HEK293 (cell line): Measurements from ENCODE around the gene HEMGN.
"Not testable (repeated sequence)": the region's sequence is repeated elsewhere in the genome, so short reads cannot be mapped to it uniquely, and the experiment has no call there.

Source experiments
- ATF2 ChIP-seq: fragments of 450-650 bp; formaldehyde crosslinking; IDR thresholded peaks from 2 replicates; pipeline ENCODE4 v1.5.1; 2016; ENCODE audit warnings: missing biosample characterization, missing genetic modification characterization, low read depth
- CTCF ChIP-seq: fragments of 450-650 bp; formaldehyde crosslinking; IDR thresholded peaks from 2 replicates; pipeline ENCODE4 v1.5.1; 2016; ENCODE audit warnings: missing biosample characterization, missing genetic modification characterization
- HOXA7 ChIP-seq: sonication (generic); formaldehyde crosslinking; IDR thresholded peaks from 2 replicates; pipeline ENCODE4 v1.8.1; 2022; ENCODE audit warnings: missing genetic modification reagents, borderline replicate concordance
- REPIN1 ChIP-seq: fragments of 450-650 bp; formaldehyde crosslinking; IDR thresholded peaks from 2 replicates; pipeline ENCODE4 v1.5.1; 2017; ENCODE audit warnings: missing biosample characterization, missing genetic modification characterization, low read depth
- TRIM28 ChIP-seq: IDR thresholded peaks from 2 replicates; pipeline ENCODE4 v1.6.1; 2011; ENCODE audit warnings: low read length, control low read depth, borderline replicate concordance
- ZBTB26 ChIP-seq: fragments of 450-650 bp; formaldehyde crosslinking; optimal IDR thresholded peaks from 2 replicates; pipeline ENCODE3; 2016; ENCODE audit warnings: missing biosample characterization, mild to moderate bottlenecking, missing genetic modification characterization
- ZNF311 ChIP-seq: fragments of 450-650 bp; formaldehyde crosslinking; IDR thresholded peaks from 2 replicates; pipeline ENCODE4 v1.5.1; 2017; ENCODE audit warnings: missing biosample characterization, missing genetic modification characterization, borderline replicate concordance
- ZNF626 ChIP-seq: fragments of 450-650 bp; sonication (Bioruptor Pico); formaldehyde crosslinking; IDR thresholded peaks from 2 replicates; pipeline ENCODE4 v1.5.1; 2018; ENCODE audit warnings: missing biosample characterization, missing genetic modification characterization, inconsistent platforms
- TF ChIP-seq, protein P1 (sequence below): fragments of 450-650 bp; formaldehyde crosslinking; IDR thresholded peaks from 2 replicates; pipeline ENCODE4 v1.5.1; 2016; ENCODE audit warnings: missing biosample characterization, missing genetic modification characterization, borderline replicate concordance

DNA sequence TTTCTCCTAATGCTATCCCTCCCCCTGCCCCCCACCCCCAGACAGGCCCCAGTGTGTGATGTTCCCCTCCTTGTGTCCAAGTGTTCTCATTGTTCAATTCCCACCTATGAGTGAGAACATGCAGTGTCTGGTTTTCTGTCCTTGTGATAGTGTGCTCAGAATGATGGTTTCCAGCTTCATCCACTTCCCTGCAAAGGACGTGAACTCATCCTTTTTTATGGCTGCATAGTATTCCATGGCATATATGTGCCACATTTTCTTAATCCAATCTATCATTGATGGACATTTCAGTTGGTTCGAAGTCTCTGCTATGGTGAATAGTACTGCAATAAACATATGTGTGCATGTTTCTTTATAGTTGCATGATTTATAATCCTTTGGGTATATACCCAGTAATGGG lies 7.5 kb upstream of the HEMGN start:
- TF ChIP-seq CTCF (tag by site-specific recombination); ZBTB26 (tag by site-specific recombination); REPIN1 (tag by site-specific recombination); TRIM28; HOXA7; ATF2; ZNF311 (tag by site-specific recombination); ZNF626 (tag by site-specific recombination): not testable (repeated sequence)
- TF ChIP-seq, protein P1, sequence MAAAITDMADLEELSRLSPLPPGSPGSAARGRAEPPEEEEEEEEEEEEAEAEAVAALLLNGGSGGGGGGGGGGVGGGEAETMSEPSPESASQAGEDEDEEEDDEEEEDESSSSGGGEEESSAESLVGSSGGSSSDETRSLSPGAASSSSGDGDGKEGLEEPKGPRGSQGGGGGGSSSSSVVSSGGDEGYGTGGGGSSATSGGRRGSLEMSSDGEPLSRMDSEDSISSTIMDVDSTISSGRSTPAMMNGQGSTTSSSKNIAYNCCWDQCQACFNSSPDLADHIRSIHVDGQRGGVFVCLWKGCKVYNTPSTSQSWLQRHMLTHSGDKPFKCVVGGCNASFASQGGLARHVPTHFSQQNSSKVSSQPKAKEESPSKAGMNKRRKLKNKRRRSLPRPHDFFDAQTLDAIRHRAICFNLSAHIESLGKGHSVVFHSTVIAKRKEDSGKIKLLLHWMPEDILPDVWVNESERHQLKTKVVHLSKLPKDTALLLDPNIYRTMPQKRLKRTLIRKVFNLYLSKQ (tag by site-specific recombination): not testable (repeated sequence)
